ENCODE results near the gene UFC1.
"Not testable (repeated sequence)": the region's sequence is repeated elsewhere in the genome, so short reads cannot be mapped to it uniquely, and the experiment has no call there.

The UFC1 gene

DNA sequence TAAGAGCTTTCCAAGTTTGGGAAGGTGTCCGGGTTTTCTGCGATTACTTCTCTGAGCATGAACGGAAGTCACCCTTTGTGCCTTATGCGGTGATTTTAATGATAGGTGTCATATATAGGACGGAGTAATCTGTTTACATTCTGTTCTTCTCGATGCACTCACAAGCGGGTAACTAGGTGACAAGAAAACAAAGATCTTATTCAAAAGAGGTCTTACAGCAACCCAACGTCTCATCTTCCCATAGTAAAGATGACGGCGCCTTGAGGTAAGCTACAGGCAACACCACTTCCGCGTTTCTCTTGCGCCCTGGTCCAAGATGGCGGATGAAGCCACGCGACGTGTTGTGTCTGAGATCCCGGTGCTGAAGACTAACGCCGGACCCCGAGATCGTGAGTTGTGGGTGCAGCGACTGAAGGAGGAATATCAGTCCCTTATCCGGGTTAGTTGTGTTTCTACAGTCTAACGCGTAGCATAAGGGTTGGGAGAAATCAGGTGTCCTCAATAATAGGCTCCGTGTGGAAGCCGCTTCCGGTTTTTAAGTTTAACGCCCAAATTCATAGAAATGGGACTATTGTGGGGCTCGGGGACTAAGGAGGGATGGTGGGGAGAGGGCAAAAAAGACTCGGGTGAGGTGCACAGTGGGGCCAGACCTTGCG is at the start of gene UFC1:
Gene UFC1, plus strand, starts transcription at position 297 of the 656 bp plus-strand sequence. Its CDS starts 20 bp downstream, at position 317.
- DNase-seq (ENCODE audit: low read depth) = peak; percentile 62

DNA sequence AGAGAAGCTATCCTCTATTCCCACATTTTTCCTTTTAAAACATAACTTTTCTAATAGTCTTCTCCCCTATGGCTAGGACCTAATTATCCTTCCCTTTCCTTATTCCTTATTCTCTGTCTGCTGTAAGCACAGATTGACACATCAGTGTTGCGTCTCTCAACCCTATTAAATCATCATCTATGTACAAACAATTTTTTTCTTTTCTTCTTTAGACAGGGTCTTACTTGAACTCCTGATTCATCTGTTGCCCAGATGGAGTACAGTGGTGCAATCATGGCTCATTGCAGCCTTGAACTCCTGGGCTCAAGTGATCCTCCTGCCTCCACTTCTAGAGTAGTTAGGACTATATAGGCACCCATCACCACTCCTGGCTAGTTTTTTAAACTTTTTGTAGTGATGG is 47.3 kb upstream of the UFC1 start:
- DNase-seq (ENCODE audit: low read depth) = no peak

DNA sequence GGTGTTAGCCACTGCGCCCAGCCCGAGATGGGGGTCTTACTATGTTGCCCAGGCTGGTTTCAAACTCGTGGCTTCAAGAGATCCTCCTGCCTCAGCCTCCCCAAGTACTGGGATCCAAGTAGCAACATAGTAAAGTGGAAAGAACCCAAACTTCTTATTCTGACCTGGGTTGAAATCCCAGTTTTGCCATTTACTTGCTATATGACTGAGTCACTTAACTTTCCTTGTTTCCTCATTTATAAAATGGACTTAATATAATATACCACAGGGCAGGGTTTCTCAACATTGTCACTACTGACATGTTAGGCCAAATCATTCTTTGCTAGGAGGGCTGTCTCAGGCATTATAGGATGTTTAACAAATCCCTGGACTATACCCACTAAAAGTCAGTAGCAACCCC is 42.7 kb upstream of the UFC1 start:
- no peak for DNase-seq (ENCODE audit: low read depth)

DNA sequence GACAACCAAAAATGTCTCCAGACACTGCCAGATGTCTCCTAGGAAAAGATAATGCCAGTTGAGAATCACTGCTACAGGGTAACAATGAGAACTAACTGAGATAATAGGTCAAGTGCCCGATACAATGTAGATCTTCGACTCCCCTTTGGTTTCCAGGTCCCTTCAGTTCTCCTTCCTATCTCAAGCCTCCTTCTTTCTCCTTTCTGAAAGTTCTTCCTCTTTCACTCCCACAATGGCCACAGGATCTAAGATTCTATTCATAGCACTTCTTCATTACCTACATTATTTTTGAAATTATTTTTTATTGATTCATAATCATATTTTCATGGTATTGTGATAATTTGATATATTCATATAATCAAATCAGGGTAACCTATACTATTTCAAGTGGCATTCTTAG is 42.3 kb upstream of the UFC1 start:
- DNase-seq (ENCODE audit: low read depth) = no peak

DNA sequence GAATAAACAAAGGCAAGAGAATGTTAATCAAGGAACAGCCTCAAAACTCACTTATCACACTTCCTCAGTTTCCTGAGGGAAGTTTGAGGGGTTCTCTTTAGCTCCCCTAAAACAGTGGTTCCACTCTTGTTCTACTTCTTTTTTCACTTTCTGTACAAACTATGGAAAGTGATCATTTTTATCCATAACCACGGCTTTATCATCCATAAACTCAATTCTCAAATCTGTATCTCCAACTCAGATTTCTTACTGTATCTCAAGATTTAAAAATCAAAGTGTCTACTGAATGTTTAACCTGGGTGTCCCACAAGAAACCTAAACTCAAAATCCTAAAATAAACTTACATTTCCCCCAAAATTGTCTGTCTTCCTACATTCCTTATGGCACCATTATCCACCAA is 39.9 kb upstream of the UFC1 start:
- DNase-seq (ENCODE audit: low read depth) = no peak

DNA sequence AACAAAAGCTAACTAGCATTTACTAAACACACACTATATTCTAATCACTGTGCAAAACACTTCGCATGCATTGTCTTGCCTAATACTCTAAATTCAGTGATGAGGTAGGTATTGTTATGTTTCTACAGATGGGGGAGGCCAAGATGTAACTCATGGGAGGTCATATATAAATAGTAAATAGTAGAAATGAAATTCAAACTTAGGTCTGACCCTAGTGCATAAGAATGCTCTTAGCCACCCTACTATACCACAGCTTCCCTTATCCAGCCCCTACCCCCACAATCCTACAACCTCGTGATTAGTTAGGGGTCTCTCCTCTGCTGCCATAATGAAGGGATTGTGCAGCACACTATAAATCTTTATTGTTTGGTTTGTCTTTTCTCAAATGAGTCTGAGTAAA is 39.2 kb upstream of the UFC1 start:
- no peak for DNase-seq (ENCODE audit: low read depth)

DNA sequence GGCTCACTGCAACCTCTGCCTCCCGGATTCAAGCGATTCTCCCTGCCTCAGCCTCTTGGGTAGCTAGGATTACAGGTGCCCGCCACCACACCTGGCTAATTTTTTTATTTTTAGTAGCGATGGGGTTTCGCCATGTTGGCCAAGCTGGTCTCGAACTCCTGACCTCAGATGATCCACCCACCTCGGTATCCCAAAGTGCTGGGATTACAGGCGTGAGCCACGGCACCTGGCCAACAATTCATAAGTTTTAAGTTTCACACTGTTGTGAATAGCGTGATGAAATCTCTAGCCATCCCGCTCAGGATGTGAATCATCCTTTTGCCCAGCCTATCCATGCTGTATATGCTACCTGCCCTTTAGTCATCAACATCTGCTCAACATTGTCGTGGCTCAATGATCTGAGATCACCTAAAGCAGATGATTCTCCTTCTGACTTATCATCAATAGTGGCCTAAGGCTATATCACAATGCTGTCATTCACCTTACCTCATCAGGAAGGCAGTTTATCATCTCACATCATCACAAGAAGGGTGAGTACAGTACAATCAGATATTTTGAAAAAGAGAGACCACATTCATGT is 38.6 kb upstream of the UFC1 start:
- DNase-seq (ENCODE audit: low read depth) = no peak

DNA sequence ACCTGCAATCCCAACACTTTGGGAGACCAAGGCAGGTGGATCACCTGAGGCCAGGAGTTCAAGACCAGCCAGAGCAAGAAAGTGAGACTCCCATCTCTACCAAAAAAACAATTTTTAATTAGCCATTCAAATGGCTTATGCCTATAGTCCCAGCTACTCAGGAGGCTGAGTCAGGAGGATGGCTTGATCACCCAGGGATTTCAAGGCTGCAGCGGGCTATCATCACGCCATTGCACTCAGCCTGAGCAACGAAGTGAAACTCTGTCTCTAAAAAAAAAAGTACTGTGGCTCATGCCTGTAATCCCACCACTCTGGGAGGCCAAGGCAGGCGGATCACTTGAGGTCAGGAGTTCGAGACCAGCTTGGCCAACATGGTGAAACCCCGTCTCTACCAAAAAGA is 37.8 kb upstream of the UFC1 start:
- not testable (repeated sequence) for DNase-seq (ENCODE audit: low read depth)

DNA sequence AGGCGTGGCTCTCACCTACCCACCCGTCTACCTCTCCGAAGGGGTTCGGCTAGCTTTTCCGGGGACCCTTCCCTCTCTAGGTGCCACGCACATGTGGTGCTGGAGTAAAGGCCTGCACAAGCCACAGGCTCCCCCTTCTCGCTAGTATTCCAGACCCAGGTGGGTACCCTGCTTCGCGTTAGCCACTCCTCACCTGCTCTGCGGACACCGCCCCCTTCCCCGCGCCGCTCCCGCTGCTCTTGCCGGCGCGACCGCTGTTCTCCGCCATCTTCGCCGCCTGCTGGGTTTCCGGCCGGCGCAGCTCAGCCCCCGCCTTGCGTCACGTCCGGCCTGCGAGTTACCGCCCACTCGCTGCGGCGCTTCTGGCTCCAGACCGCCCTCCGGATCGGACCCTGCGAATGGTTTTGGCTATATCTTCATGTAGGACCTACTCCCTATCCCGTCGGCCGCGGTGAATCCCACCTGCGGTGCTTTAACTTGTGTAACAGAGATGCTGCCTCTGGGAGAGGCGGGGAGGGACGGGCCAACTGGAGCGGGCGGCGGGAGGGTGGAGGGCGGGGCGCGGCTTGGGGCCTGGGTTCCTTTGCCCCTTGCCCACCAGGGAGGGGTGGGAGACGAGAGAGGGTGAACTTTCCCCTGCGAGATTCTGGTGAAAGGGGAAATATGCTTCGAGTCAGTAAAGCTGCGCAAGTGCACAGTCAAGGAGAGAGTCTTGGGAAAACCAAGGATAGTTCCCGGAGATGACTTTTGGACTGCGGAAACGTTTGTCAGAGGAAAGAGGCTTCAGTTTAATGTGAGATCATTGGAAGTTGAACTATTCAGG is 35.8 kb upstream of the UFC1 start, which contains the start of the genes NIT1 and PFDN2:
Gene NIT1, plus strand, starts transcription at position 347 of the 823 bp plus-strand sequence. Its CDS starts 72 bp downstream, at position 419.
Gene PFDN2, minus strand, starts transcription at position 279 of the 823 bp plus-strand sequence. Its CDS starts 11 bp downstream, at position 268.
- DNase-seq (ENCODE audit: low read depth) = peak; percentile 62

DNA sequence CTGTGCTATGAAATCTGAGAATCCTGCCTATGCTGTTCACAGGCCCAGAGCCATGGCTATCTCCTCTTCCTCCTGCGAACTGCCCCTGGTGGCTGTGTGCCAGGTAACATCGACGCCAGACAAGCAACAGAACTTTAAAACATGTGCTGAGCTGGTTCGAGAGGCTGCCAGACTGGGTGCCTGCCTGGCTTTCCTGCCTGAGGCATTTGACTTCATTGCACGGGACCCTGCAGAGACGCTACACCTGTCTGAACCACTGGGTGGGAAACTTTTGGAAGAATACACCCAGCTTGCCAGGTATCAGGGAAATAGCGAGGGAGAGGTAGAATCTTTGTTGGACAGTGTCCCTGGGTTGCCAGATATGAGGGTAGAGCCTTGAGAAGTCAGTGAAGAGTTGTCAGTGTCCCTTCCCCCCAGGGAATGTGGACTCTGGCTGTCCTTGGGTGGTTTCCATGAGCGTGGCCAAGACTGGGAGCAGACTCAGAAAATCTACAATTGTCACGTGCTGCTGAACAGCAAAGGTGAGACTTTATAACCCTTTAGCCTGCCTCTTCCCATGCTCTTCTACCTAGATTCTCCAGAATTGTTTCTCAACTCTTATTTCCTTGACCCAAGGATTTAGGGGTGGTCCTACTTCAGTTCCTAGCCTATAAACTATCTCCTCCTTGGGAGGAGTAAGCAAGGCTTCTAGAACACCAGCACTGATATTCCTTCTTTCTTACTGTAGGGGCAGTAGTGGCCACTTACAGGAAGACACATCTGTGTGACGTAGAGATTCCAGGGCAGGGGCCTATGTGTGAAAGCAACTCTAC is 34.5 kb upstream of the UFC1 start:
- DNase-seq (ENCODE audit: low read depth) = peak; percentile 49

DNA sequence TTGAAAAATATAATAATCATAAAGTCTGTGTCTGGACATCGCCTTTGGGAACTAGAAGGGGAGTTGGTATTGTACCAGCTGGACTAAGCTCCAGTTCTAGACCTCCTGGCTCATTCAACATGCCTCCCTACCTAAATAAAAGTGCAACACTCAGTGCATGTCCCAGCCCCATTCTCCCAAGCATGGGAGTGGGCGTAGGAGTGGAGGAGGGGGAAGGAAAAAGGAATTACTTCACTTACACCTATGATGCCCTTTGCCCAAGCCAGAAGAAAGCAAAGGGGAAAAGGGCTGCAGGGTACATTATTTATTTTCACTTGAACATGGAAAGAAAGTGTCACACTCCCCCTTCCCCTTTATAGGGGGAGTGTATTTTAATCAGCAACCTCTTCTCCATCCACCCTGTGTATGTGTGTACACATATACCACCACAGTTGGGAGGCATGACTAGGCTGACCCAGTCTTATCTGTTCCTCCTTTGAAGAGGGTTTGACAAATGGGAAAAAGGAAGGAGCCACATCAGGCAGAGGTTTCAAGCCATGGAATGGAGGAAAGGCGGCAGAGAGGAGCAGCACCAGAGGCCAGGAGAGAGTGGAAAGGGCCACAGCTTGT is 32.6 kb upstream of the UFC1 start:
- DNase-seq (ENCODE audit: low read depth) = no peak

DNA sequence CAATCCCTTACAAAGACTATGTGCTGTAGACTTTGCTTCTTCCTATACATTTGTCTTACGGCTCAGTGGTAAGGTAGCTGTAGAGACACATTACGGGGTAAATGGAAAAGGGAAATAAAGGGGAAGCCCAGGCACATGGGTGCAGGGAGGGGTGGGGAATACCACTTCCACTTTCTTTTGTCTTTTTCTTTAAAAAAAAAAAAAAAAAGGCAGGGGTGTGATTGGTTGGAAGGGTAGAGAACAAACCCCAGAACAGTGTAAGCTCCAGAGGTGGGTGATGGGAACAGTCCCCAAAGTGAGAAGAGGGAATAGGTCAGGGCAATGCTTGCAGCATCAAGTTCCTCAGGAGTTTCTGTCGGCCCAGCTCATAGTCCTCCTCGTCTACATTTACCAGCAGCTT is 31.9 kb upstream of the UFC1 start:
- no peak for DNase-seq (ENCODE audit: low read depth)

DNA sequence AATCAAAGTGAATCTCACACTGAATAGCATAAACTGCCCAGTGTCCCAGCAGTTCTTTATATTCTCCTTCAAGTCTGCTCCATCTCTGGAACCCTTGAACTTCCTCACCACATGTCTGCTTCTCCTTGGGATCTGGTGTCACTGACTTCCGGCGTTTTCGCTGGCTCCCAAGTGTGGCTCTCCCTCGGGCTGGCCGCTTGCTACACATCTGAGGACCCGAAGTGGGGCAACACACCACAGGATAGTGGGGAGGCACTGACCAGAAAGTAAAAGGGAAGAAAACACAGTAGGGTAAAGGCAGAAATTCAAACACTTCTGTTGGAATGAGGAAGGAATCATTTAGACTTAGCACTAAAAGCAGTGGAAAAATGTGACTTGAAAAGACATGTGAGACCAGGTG is 30.8 kb upstream of the UFC1 start:
- DNase-seq (ENCODE audit: low read depth) = no peak

DNA sequence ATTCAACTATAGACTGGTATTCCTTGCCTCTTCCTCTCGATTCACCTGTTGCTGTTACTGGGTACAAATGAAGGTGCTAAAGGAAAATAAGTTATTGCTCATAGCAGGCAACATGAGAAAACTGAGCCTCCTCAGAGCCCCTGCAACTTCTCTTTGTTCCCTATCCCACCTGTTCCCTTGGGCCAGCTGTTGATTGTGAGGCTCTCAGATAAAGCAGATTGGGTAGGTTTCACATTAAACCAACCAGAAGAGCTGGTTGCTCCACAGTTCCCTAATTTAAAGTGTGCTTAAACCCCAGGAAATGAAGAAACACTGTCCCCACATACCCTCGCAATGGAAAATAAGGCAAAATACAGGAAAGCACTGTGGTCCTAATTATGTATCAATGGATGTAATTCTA is 26.1 kb upstream of the UFC1 start:
- DNase-seq (ENCODE audit: low read depth) = no peak

DNA sequence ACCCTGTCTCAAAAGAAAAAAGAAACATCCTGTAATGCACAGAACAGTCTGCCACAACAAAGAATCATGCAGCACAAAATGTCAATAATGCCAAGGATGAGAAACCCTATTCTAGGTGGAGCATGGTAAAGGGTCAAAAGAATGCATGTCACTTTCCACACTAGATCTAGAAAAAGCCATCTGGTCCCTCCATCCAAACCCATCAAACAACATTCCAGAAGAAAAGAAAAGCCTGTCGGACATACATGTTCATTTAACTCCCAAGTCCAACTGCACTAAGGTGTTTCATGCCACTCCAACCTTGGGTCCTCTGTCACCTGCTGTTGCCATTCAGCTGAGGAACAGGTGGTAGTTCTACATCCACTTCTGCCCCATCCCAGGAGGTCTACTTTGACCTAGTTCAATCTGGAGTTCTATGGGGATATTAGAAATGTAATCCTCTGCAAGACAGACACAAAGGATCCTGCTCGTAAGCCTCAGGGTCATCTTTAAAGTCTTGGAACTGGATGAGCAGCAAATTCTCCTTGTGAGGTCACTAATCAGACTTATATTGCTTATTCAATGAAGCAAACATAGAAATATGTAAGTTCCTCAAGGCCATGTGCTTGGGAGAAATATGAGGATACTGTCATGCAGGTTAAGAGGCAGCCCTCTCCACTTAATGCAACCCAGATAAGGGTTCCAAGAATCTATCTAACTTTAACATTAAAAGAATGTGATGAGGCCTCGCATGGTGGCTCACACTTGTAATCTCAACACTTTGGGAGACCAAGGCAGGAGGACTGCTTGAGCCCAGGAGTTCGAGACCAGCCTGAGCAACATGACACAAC is 25.0 kb upstream of the UFC1 start:
- DNase-seq (ENCODE audit: low read depth) = no peak

DNA sequence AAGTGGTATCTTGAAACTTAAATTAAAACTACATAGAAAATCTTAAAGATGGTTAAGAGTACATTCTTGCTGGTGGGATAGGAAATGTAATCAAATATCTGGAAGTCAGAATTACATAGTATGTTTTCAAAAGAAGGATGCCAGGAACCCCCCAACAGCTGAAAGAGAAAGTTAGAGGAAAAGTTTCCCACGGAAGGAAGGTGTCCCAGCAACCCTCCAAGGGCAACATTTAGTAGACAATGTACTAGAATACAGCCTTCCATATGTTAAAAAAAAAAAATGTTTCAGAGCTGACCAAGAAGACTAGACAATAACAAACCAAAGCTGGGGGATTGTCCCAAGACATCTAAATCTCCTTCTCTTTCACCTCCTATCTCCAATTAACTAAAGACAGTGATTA is 23.5 kb upstream of the UFC1 start:
- no peak for DNase-seq (ENCODE audit: low read depth)

DNA sequence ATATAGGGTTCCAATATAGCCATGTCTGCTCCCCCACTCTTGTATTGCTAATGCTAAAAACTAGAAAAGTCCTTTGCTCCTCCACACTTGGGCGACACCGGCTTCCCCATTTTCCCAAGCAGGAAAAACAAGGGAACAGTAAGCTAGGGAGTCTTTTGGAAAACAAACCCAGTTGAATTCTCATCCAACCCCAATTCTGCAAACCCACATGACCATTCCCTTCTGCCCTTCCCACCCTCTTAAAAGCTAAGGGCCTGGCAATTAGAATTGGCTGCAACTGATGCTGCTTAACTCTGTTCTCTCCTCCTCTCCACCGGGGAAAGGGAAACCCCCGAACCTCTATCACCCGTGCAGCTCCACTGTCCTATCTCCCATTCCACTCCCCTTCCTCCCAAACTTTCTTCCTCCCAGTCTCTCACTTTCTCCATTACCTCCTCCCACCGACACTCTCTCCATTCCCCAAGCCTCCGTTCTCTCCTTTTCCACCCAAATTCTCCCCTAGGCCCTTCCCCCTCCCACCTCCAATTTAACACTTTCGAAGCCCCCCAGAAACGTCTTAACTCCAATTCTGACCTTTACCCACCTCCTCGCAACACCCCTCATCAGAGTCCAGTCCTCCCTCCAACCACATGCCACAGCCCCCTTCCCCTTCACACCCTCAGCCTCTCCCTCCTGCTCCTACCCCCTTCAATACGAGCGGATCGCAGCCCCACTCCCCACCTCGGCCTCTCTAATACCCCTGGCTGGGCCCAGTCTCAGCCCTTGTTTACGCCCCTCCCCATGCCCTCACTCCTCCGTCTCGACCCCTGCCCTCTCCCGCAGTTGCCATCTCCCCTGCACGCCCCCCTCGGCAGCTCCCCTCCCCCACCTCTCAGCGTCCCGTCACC is 22.0 kb upstream of the UFC1 start:
- DNase-seq (ENCODE audit: low read depth) = no peak

DNA sequence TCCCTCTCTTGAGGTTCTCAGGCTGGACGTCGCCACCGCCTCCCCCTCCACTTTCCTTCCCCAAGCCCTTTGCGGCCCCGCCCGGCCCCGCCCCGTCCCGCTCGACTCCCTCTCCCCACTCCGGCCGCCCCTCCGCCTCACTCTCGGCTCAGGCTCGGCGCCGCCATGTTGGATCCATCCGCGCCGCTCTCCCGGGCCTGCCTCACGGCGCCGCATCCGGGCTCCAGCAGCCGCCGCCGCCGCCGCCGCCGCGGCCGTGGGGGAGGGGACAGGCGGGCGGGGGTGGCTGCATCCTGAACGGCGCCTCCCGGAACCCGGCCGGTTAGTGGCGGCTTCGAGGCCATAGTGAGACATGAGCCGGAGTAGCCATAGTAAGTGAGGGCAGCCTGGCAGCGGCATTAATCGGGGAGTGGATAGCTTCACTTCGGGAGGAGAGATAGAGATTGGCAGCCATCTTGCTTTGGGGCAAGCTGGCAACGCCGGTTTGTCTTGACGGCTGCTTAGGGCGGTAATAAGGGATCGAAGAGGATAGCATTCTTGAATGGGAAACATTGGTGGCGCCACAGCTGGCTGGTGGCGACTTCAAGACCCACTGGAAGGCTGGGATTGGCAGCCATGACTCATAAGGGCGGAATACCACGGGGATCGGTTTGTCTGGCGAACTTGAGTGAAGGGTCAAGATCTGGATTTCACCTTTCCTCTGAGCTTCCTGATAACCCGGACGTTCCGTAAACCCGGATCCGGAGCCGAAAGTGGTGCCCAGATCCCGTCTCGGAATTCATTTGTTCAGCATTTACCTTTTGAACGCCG is 21.2 kb upstream of the UFC1 start, which contains the start of gene DEDD:
Gene DEDD, minus strand, starts transcription at position 258 of the 810 bp plus-strand sequence. CDS start 8,205 bp downstream, outside the sequence.
- peak; percentile 86 for DNase-seq (ENCODE audit: low read depth)

Measured in CMK (cell line).